DMS 273 (cell line): Measurements from ENCODE around the gene AMH.
"Not testable (repeated sequence)": the region's sequence is repeated elsewhere in the genome, so short reads cannot be mapped to it uniquely, and the experiment has no call there.

Source experiments
- DNase-seq: peaks from one replicate; lab custom pipeline; 2025; ENCODE audit not compliant: unreplicated experiment; lab: John Stamatoyannopoulos, UW

The AMH gene

DNA sequence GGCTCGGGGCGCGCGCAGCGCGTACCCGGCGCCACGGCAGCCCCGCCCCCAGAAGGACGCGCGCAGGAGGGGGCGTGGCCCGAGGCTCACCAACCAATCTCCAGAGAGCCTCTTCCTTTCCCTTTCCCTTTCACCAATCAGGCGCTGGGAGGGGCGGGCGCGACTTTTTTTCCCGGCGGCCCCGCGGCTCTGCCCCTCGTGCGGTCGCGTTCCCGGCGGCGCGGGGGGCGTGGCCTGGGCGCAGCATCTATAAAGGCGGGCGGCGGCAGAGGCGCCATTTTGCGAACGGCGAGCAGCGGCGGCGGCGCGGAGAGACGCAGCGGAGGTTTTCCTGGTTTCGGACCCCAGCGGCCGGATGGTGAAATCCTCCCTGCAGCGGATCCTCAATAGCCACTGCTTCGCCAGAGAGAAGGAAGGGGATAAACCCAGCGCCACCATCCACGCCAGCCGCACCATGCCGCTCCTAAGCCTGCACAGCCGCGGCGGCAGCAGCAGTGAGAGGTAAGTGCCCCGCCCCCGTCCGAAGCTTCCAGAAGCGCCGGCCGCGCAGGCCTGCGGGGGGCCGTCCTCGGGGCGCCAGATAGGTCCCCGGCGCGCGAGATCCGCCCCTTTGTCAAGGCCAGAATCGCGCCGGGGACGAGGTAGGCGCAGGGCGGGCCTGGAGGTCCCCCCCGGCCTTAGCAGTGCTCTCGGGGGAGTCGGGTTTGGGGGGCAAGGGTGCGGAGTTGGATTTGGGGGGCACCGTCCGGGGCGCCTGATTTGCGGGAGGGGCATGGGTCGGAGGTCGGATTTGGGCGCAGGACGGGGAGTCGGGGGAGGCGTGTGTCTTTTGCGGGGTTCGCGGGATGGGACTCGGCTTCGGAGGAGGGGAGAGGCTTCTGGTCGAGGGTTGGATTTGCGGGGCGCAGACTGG is 20.4 kb downstream of the AMH start:
- DNase-seq: peak; percentile 98

DNA sequence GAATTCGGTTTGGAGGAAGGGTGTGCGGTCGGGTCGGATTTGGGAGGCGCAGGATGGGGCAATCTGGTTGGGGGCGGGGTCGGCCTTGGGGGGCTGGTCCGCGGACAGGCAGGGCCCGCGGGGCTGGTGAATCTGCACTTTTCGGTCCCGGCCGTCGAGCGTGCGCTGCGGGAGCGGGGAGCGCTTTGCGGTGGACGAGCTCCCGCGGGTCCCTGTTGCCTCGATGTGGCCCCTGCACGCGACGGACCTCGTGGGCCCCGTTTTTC is 21.0 kb downstream of the AMH start:
- DNase-seq: peak; percentile 49

DNA sequence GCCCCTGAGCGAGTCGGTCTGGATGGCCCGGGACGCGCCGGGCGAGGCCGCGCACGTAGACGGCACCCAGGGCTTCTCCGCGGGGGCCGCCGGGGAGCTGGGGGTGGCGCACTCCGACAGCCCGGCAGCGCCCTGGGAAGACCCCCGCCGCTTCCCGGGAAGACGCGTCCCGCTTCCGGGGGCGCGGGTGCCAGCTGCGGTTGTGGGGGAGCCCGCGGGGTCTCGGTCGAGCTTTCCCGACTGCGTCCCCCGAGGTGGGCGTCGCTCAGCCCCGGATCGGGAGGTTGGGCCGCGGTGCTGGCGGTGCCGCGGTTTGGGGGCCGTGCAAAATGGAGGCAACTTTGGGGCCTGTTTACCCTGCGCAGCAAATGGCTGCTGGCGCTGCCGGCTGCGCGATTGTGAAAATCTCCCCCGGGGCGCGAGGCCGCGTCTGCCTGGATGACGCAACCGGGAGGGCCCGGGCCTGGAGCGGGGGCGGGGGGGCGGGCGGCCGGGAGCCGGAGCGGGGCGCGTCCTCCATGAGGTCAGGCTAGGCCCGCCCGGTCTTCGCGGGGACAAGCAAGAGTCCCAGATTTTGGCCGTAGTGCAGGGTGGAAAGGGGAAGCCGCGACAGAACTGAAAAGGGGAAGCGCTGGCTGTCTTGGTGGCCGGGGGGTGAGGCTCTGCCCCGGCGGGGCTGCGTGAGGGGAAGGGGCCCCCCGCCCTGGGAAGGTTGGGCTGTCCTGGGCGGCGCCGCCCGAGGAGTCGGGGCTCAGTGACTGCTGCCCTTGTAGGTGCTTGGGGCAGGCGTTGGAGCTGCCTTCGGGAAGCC is 21.5 kb downstream of the AMH start:
- DNase-seq: peak; percentile 88

DNA sequence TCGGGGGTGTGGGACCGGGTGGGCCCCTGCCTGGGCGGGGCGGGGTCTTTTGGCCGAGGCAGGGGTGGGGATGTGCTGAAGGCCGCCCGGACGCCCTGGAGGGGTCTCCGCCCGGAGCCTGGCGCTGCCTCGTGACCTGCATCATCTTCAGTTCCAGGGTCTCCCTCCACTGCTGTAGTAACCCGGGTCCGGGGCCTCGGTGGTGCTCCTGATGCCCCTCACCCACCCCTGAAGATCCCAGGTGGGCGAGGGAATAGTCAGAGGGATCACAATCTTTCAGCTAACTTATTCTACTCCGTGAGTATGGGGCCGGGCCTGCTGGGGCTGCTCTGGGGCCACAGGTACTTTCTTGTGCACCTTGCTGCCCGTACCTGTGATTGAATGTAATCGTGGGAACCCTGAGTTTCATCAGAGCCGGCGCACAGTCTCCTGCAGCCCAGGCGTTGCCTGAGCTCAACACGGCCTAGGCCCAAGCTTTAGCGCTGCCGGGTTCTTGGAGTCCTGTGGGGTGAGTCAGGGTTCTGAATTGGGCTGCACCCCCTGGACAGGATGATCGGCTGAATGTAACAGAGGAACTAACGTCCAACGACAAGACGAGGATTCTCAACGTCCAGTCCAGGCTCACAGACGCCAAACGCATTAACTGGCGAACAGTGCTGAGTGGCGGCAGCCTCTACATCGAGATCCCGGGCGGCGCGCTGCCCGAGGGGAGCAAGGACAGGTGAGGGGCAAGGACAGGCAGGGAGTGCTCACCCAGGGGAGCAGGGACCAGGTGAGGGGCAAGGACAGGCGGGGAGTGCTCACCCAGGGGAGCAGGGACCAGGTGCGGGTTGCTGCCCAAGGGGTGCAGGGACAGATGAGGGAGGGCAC is 22.3 kb downstream of the AMH start:
- DNase-seq: no peak

DNA sequence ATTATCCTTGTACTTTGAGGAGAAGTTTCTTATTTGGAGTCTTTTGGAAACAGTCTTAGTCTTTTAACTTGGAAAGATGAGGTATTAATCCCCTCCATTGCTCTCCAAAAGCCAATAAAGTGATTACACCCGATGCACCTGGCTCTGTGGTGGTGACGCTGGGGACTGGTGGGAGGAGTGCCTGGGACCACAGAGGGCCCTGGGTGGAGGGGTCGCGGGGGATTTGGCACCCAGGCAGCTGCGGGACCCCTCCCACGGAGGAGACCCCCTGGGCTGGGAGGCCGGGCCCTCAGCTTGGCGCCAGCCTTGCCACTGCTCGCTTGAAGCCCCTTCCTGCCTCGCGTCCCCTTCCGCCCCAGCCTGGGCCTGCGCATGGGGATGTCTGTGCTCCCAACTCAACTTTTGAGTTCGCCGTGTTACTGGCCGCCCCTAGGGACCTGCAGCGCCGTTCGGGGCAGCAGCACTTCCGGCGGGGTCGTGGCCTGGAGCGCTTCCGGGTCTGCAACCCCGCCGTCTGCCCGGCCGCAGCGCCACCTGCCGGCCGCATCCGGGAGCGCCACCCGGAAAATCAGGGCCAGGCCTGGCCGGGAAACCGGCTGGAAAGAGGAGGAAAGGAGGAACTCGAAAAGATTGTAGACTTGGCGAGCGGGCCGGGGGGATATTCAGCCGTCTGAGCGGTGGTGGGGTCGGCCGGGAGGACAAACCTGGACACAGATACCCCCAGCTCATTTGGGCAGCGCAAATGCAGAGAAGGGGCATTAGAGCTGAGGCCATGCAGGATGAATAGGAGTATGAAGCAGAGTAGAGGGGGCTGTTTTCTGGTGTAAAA is 24.4 kb downstream of the AMH start:
- peak; percentile 91 for DNase-seq

DNA sequence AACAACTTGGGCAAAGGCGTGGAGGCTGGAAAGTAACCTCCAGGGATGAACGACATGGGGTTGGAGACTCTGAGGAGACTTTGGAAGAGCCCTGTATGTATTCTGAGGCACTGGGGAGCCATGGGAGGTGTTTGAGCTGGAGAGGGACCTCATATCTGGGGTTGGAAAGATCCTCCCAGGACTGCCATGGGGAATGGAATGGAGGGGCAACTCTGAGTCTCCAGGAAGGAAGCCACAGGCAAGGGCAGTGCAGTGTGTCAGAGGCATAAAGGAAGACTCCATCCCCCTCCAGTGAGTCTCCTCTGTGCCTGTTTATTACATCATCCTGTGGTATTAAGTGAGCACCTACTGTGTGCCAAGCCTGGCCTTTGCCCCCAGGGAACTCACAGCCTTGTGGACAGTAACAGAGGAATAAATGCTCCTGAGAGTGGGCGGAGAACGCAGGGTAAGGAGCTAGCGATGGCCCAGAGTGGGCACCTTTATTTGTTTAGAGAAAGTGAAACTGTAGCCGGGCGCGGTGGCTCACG is 25.1 kb downstream of the AMH start:
- no peak for DNase-seq

DNA sequence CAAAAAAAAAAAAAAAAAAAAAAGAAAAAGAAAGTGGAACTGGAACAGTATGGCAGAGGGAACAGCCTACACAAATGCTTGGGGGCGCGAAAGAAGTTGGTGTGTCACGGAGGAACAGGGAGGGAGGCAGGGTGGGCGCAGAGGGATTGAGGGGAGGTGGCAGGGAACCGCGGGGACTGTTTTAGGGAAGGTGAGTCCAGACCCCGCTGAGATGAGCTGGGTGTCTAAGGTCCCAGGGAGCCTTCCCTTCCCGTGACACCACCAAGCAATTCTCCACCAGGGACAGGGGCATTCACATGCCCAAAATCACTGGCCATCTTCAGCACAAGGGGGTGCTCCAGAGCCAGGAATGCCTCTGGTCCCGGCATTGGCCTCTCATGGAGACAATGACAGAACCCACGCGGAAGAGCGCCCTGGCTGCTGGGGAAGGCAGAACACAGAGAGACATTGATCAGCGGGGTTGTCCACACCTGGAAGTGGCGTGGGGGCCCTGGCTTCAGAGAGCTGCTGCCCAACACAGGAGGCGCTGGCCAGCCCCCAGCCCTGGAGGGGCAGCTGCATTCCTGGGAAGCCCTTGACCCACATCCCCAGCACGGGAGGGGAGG is 25.9 kb downstream of the AMH start:
- peak; percentile 87 for DNase-seq

DNA sequence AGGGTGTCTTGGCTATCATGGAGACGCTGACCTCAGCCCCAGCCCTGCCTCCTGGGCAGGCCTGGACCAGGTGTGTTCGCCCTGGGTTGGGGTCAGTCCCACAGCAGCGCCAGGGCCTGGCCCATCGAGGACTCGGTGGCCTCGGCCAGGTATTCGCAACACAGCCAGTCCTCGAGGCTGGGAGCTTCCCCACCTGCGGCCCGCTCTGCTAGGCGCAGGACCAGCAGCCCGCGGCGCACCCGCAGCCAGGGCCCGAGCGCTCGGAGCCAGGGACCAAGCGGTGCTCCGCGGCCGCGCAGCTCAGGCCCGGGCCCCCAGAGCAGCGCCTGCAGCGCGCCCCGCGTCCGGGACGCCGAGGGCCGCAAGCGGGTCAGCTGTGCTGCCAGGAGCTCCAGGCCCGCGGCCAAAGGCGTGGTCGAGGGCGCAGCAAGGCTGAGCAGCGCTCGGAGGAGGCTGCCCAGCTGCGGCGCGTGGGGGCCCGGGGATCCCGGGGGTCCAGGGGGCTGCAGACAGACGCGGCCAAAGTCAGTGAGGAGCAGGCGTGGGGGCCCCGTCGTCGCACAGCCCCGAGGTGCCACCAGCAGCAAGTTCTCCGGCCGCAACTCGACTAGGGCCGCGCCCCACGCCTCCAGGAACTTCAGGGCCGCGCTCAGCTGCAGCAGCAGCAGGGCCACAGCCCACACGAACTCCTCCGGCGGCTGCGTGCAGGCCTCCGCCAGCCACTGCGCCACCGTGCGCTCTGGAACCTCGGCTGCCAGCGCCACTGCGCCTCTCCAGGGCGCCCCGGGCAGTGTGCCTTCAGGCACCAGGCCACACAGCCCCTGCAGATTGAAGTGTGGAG is 26.7 kb downstream of the AMH start:
- DNase-seq: no peak

DNA sequence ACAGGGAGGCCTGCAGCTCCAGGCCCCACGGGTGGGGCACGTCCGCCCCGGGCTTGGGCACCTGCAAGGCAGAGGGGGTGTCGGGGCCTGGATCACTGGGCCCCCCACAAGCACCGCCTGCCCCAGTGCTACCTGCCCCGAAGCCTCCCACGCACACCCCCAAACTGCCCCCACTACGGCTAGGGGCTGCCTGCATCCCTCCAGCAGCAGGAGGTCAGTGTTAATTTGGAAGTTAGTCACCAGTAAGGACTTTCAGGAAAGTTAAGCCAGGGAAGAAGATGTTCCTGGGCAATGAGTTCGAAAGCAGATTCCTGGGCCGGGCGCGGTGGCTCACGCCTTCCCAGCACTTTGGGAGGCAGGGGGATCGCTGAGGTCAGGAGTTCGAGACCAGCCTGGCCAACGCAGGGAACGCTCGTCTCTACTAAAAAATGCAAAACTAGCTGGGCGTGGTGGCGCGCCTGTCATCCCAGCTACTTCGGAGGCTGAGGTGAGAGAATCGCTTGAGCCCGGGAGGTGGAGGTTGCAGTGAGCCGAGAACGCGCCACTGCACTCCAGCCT is 27.4 kb downstream of the AMH start:
- no peak for DNase-seq

DNA sequence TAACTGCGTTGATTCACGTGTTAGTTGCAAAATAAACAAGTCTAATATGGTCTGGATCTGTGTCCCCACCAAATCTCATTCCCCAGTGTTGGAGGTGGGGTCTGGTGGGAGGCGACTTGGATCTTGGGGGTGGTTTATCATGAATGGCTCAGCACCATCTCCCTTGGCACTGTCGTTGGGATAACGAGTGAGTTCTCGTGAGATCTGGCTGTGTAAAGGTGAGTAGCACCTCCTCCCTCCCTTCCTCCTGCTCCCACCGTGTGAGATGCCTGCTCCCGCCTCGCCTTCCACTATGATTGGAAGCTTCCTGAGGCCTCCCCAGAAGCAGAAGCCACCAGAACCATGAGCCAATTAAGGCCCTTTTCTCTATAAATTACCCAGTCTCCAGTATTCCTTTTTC is 28.0 kb downstream of the AMH start:
- DNase-seq: no peak

DNA sequence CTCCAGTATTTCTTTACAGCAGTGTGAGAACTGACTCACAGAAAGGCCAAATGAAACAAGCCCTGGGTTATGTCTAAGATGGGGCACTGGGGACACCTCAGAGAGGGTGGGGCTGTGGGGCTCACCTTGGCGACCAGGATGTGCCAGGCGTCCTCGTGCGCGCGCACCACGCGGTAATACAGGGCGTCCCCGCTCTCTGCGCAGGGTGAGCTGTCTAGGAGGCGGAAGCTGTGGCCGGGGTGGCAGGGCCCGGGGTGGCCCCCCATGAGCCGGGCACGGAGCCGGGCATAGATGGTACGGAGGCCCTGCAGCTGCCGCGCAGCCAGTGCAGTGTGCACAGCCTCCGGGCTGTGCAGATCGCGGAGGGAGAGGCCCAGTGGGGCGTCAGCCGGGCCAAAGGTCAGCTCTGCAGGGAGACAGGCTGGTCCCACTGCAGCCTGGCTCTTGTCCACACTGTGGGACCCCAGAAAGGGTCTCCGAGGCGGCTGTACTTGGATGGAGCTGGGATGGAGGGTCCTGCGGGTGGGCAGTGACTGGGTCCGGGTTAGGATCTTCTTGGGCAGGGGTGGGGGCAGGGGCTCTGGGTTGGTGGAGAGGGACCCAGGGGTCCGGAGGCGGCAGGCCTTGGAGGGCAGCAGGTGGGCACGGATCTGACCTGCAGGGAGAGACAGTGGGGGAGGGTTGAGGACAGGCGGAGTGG is 29.5 kb downstream of the AMH start:
- DNase-seq: no peak

DNA sequence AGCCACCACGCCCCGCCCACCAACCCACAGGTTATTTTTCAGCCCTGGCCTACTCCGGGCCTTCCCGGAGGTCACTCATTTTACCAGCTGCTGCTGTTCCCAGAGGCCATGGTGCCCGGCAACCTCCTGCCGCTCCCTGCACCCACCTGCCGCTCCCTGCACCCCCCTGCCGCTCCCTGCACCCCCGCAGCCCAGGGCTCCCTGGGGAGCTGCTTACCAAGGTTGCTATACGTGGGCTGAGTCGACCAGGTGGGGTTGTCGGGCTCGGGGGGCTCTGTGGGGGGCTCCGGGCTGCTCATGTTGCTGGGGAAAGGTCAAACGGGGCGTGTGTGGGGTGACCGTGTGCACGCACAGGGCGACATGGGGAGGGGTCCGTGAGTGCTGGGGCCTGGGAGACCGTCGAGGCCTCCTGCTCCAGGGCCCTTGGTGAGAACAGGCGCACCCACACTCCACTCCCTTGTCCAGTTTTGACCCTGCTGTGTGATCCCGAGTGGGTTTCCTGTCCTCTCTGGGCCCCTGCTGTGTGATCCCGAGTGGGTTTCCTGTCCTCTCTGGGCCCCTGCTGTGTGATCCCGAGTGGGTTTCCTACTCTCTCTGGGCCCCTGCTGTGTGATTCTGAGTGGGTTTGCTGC is 31.6 kb downstream of the AMH start:
- no peak for DNase-seq

DNA sequence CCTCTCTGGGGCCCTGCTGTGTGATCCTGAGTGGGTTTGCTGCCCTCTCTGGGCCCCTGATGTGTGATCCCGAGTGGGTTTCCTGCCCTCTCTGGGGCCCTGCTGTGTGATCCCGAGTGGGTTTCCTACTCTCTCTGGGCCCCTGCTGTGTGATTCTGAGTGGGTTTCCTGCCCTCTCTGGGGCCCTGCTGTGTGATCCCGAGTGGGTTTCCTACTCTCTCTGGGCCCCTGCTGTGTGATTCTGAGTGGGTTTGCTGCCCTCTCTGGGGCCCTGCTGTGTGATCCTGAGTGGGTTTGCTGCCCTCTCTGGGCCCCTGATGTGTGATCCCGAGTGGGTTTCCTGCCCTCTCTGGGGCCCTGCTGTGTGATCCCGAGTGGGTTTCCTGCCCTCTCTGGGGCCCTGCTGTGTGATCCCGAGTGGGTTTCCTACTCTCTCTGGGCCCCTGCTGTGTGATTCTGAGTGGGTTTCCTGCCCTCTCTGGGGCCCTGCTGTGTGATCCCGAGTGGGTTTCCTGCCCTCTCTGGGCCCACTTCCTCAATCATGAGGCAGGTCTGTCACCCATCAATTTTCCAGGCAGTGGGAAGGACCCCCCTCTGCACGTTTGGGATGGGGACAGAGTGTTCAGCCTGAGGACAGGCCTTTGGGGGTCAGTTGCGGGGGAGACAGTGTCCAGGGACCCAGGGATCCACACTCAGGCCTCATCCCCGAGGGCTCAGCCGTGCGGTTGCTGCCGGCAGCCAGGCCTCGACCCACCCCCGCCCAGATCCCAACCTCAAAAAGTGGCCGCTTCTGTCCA is 32.3 kb downstream of the AMH start:
- not testable (repeated sequence) for DNase-seq

DNA sequence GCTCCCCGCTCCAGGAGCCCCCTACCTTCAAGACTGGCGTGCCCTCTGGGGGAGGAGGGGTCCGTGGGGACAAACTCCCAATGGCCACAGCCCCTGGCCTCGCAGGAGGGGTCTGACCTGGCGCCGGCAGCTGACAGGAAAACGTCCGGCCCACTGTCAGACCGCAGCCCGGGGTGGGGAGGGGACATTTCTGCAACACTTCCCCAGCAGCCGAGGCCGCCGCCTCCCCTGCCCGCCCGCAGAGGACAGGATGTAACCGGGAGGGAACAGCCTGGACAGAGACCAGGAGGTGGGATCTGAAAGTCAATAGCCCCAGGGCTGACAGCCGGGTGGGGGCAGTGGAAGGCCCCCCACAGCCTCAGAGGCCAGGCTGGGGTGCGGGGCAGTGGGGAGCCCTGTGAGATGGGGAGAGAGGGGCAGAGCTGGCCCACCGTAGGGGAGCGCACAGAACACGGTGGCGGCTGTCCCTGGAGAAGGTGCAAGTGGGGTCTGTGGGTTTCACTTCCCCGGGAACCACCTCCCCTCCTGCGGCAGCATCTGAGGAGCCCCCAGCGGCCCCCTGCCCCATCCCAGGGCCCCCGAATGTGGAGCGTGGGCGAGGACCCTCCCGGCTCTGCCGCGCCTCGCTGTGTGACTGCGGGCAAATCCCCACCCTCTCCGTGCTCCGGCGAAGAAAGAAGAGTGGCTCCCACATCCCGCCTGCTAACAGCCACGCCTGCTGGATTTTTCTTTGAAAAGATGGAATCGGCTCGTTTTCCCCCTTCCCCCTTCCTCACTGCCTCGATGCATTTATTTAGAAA is 33.1 kb downstream of the AMH start, which contains the start of gene PEAK3:
TSS of gene PEAK3 (minus strand) at position 114 of the 800 bp plus-strand sequence. CDS start 1,244 bp downstream, outside the sequence.
- DNase-seq: peak; percentile 43

DNA sequence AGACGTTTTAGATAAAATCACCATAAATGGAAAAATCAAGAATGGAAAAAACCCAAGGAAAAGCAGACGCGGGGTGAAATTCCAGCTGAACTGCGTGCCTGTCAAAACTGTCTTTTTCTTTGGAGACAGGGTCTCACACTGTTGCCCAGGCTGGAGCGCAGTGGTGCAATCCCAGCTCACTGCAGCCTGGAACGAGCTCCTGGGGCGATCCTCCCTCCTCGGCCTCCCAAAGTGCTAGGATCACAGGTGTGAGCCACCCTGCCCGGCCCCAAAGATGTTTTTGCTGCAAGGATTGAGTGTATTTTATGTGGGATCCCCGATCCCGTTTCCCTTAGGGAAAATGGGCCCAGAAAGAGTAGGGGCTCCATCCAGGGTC is 33.7 kb downstream of the AMH start:
- no peak for DNase-seq
